Measurements from ENCODE around the gene IP6K2. TPM values are rescaled to one million over a fixed set of nuclear protein-coding genes. Genes with fewer than 3 reads are reported as not detected.
"Not testable (repeated sequence)": the region's sequence is repeated elsewhere in the genome, so short reads cannot be mapped to it uniquely, and the experiment has no call there.

The IP6K2 gene
- total RNA-seq, 5 donors from 2014 or later (not counting 1 experiment from before 2014, with no cell fraction given), result 69.0 to 95.7 (median 77.6) TPM

- H3K9me3 Mint-ChIP-seq; H3K36me3 Mint-ChIP-seq; H3K4me1 ChIP-seq (ENCODE audit: control insufficient read depth in 1 of 2, extremely low read depth in 1 of 2, insufficient read depth in 2 of 2, low read length in 2 of 2); H3K27ac ChIP-seq (ENCODE audit: low read length); DNase-seq; H3K27ac Mint-ChIP-seq; H3K4me3 Mint-ChIP-seq; H3K27me3 Mint-ChIP-seq; H3K4me1 Mint-ChIP-seq; H3K9me3 ChIP-seq; H3K27me3 ChIP-seq (replicated peaks in 1 of 2; ENCODE audit: control insufficient read depth in 2 of 2, extremely low read depth in 1 of 2, insufficient read depth in 2 of 2, low read length in 1 of 2); ATAC-seq (replicated peaks in 1 of 4); H3K4me3 ChIP-seq (ENCODE audit: control insufficient read depth in 1 of 2, extremely low read depth in 1 of 2, low read length in 1 of 2); POLR2A ChIA-PET; H3K36me3 ChIP-seq (ENCODE audit: control insufficient read depth in 2 of 2, extremely low read depth in 1 of 2, insufficient read depth in 1 of 2, low read length in 1 of 2): not testable (repeated sequence)
- WGBS (ENCODE audit: insufficient coverage), result no CpG with 5 or more reads among the region's 8 CpGs
- CTCF ChIA-PET, result interaction anchor here (0.6 kb wide), 2 partner anchors 171 to 1247 kb away, joined by 4 to 6 read pairs; no protein-coding TSS in a partner anchor
These were observed 18.2 kb upstream of the IP6K2 start for GRCh38 chr3:48735075-48735767.

- H3K4me3 ChIP-seq (ENCODE audit: control insufficient read depth in 1 of 2, extremely low read depth in 1 of 2, low read length in 1 of 2); H3K4me1 ChIP-seq (ENCODE audit: control insufficient read depth in 1 of 2, extremely low read depth in 1 of 2, insufficient read depth in 2 of 2, low read length in 2 of 2); H3K9me3 Mint-ChIP-seq; CTCF ChIA-PET; H3K36me3 ChIP-seq (ENCODE audit: control insufficient read depth in 2 of 2, extremely low read depth in 1 of 2, insufficient read depth in 1 of 2, low read length in 1 of 2); H3K36me3 Mint-ChIP-seq; H3K27me3 ChIP-seq (replicated peaks in 1 of 2; ENCODE audit: control insufficient read depth in 2 of 2, extremely low read depth in 1 of 2, insufficient read depth in 2 of 2, low read length in 1 of 2); POLR2A ChIA-PET; H3K27me3 Mint-ChIP-seq; H3K4me3 Mint-ChIP-seq; H3K27ac Mint-ChIP-seq; DNase-seq; H3K27ac ChIP-seq (ENCODE audit: low read length); H3K9me3 ChIP-seq; ATAC-seq (replicated peaks in 1 of 4); H3K4me1 Mint-ChIP-seq: not testable (repeated sequence)
- WGBS (ENCODE audit: insufficient coverage), result 100% methylated on average over 1 of the region's 25 CpGs
These were observed 17.5 kb upstream of the IP6K2 start for GRCh38 chr3:48734541-48734940.

GRCh38 chr3:48733752-48734518 lies 16.9 kb upstream of the IP6K2 start:
- WGBS (ENCODE audit: insufficient coverage), result no CpG with 5 or more reads among the region's 53 CpGs
- not testable (repeated sequence) for H3K27me3 Mint-ChIP-seq; H3K4me1 ChIP-seq (ENCODE audit: control insufficient read depth in 1 of 2, extremely low read depth in 1 of 2, insufficient read depth in 2 of 2, low read length in 2 of 2)

GRCh38 chr3:48727511-48727910 lies 10.5 kb upstream of the IP6K2 start:
- ChIA-PET POLR2A (interaction anchor here in 1 of 2 donors (0.6 kb wide), 1 partner anchor 295 kb away, joined by 4 read pairs; no protein-coding TSS in a partner anchor), CTCF (no interaction called here)
- no peaks in the 10 kb centered on the region for H3K36me3 Mint-ChIP-seq
- ATAC-seq (replicated peaks in 1 of 4), result no peak
- no peak for DNase-seq
- no peaks in the 10 kb centered on the region for H3K27me3 Mint-ChIP-seq
- Histone ChIP-seq H3K27me3 (replicated peaks in 1 of 2; ENCODE audit: control insufficient read depth in 2 of 2, extremely low read depth in 1 of 2, insufficient read depth in 2 of 2, low read length in 1 of 2) (no peaks in the 10 kb centered on the region), H3K36me3 (ENCODE audit: control insufficient read depth in 2 of 2, extremely low read depth in 1 of 2, insufficient read depth in 1 of 2, low read length in 1 of 2) (no peaks in the 10 kb centered on the region), H3K27ac (ENCODE audit: low read length) (no peak overlapping the region), H3K4me3 (ENCODE audit: control insufficient read depth in 1 of 2, extremely low read depth in 1 of 2, low read length in 1 of 2) (no peak overlapping the region), H3K4me1 (ENCODE audit: control insufficient read depth in 1 of 2, extremely low read depth in 1 of 2, insufficient read depth in 2 of 2, low read length in 2 of 2) (no peaks in the 10 kb centered on the region), H3K9me3 (no peaks in the 10 kb centered on the region)
- no peak overlapping the region for H3K27ac Mint-ChIP-seq
- no peak overlapping the region for H3K4me3 Mint-ChIP-seq
- H3K9me3 Mint-ChIP-seq, result no peaks in the 10 kb centered on the region
- H3K4me1 Mint-ChIP-seq, result no peaks in the 10 kb centered on the region
- 94% methylated on average over 6 of the region's 8 CpGs for WGBS (ENCODE audit: insufficient coverage)

More at GRCh38 chr3:48733752-48734518, 16.9 kb upstream of the IP6K2 start:
- H3K9me3 ChIP-seq; DNase-seq; H3K4me3 ChIP-seq (ENCODE audit: control insufficient read depth in 1 of 2, extremely low read depth in 1 of 2, low read length in 1 of 2); H3K27me3 ChIP-seq (replicated peaks in 1 of 2; ENCODE audit: control insufficient read depth in 2 of 2, extremely low read depth in 1 of 2, insufficient read depth in 2 of 2, low read length in 1 of 2); ATAC-seq (replicated peaks in 1 of 4); H3K4me1 Mint-ChIP-seq; H3K36me3 ChIP-seq (ENCODE audit: control insufficient read depth in 2 of 2, extremely low read depth in 1 of 2, insufficient read depth in 1 of 2, low read length in 1 of 2); H3K27ac Mint-ChIP-seq; H3K4me3 Mint-ChIP-seq; H3K27ac ChIP-seq (ENCODE audit: low read length); H3K36me3 Mint-ChIP-seq; H3K9me3 Mint-ChIP-seq; POLR2A ChIA-PET: not testable (repeated sequence)
- CTCF ChIA-PET, result interaction anchor here in 1 of 2 donors (0.5 kb wide), 1 partner anchor 447 kb away, joined by 6 read pairs; no protein-coding TSS in a partner anchor

- H3K4me1 ChIP-seq (ENCODE audit: control insufficient read depth in 1 of 2, extremely low read depth in 1 of 2, insufficient read depth in 2 of 2, low read length in 2 of 2); H3K36me3 Mint-ChIP-seq; H3K27me3 ChIP-seq (replicated peaks in 1 of 2; ENCODE audit: control insufficient read depth in 2 of 2, extremely low read depth in 1 of 2, insufficient read depth in 2 of 2, low read length in 1 of 2); H3K27ac ChIP-seq (ENCODE audit: low read length); H3K36me3 ChIP-seq (ENCODE audit: control insufficient read depth in 2 of 2, extremely low read depth in 1 of 2, insufficient read depth in 1 of 2, low read length in 1 of 2); H3K4me3 Mint-ChIP-seq; H3K27me3 Mint-ChIP-seq; H3K9me3 ChIP-seq; ATAC-seq (replicated peaks in 1 of 4); H3K4me1 Mint-ChIP-seq; H3K9me3 Mint-ChIP-seq; DNase-seq; H3K4me3 ChIP-seq (ENCODE audit: control insufficient read depth in 1 of 2, extremely low read depth in 1 of 2, low read length in 1 of 2); CTCF ChIA-PET; POLR2A ChIA-PET; H3K27ac Mint-ChIP-seq: not testable (repeated sequence)
- WGBS (ENCODE audit: insufficient coverage), result 82% methylated on average over 3 of the region's 8 CpGs
These were observed 8.3 kb upstream of the IP6K2 start for GRCh38 chr3:48725185-48725855.

- no peak overlapping the region for H3K4me3 Mint-ChIP-seq
- H3K4me1 Mint-ChIP-seq, result no peaks in the 10 kb centered on the region
- H3K27me3 ChIP-seq (replicated peaks in 1 of 2; ENCODE audit: control insufficient read depth in 2 of 2, extremely low read depth in 1 of 2, insufficient read depth in 2 of 2, low read length in 1 of 2), result no peaks in the 10 kb centered on the region
- no peaks in the 10 kb centered on the region for H3K4me1 ChIP-seq (ENCODE audit: control insufficient read depth in 1 of 2, extremely low read depth in 1 of 2, insufficient read depth in 2 of 2, low read length in 2 of 2)
- 81% methylated on average over 6 of the region's 7 CpGs for WGBS (ENCODE audit: insufficient coverage)
- no peak overlapping the region for H3K27ac ChIP-seq (ENCODE audit: low read length)
- no peak overlapping the region for H3K27ac Mint-ChIP-seq
- no peaks in the 10 kb centered on the region for H3K36me3 ChIP-seq (ENCODE audit: control insufficient read depth in 2 of 2, extremely low read depth in 1 of 2, insufficient read depth in 1 of 2, low read length in 1 of 2)
- no peaks in the 10 kb centered on the region for H3K36me3 Mint-ChIP-seq
- no peaks in the 10 kb centered on the region for H3K9me3 Mint-ChIP-seq
- POLR2A ChIA-PET, result interaction anchor here in 1 of 2 donors (0.6 kb wide), 1 partner anchor 1025 kb away, joined by 5 read pairs; no protein-coding TSS in a partner anchor
- no peak overlapping the region for H3K4me3 ChIP-seq (ENCODE audit: control insufficient read depth in 1 of 2, extremely low read depth in 1 of 2, low read length in 1 of 2)
- no peaks in the 10 kb centered on the region for H3K27me3 Mint-ChIP-seq
- no peak for ATAC-seq (replicated peaks in 1 of 4)
- DNase-seq, result no peak
- H3K9me3 ChIP-seq, result no peaks in the 10 kb centered on the region
- CTCF ChIA-PET, result no interaction called here
These were observed 6.7 kb upstream of the IP6K2 start for GRCh38 chr3:48723725-48724124.
